A673 (cell line): ENCODE data around the gene RGPD8. TPM values are rescaled to one million over a fixed set of nuclear protein-coding genes. Genes with fewer than 3 reads are reported as not detected.

Experiments used
- BruUV-seq: library from RNA; stranded (reverse); fragments of 400-500 nt; replicated peaks from 2 replicates; lab custom pipeline; 2021; lab: Mats Ljungman, UMichigan
- CTCF ChIA-PET: fragments of 300-600 bp; sonication (Branson Sonifier 250); formaldehyde crosslinking; loops from one replicate; lab custom pipeline; 2022; ENCODE audit warnings: antibody characterized with exemption; lab: Charles Lee
- POLR2A ChIA-PET: fragments of 300-600 bp; sonication (Branson Sonifier 250); formaldehyde crosslinking; loops from one replicate; lab custom pipeline; 2022; ENCODE audit warnings: antibody characterized with exemption; ENCODE audit not compliant: low non-redundant PET; lab: Charles Lee
- DNase-seq: peaks from one replicate; pipeline ENCODE4 v3.0.0-alpha.2; 2015; ENCODE audit warnings: low spot score
- H3K27ac ChIP-seq: fragments of 200-600 bp; sonication (generic); 2 replicates; pipeline ENCODE4 v1.5.1; 2016; ENCODE audit warnings: mixed run types, low read depth, mild to moderate bottlenecking, mixed read lengths, antibody characterized with exemption, low read length; ENCODE audit not compliant: poor library complexity, severe bottlenecking
- H3K27me3 ChIP-seq: fragments of 200-600 bp; sonication (generic); replicated peaks from 2 replicates; pipeline ENCODE4 v1.6.1; 2017; ENCODE audit warnings: mixed run types, low read depth, mild to moderate bottlenecking, mixed read lengths, antibody characterized with exemption, low read length; ENCODE audit not compliant: insufficient read depth, poor library complexity
- H3K36me3 ChIP-seq: fragments of 200-600 bp; sonication (generic); 2 replicates; pipeline ENCODE4 v1.6.1; 2016; ENCODE audit warnings: mixed run types, mild to moderate bottlenecking, mixed read lengths, antibody characterized with exemption, low read length; ENCODE audit not compliant: insufficient read depth, poor library complexity, severe bottlenecking
- H3K4me1 ChIP-seq: fragments of 200-600 bp; sonication (generic); 2 replicates; pipeline ENCODE4 v1.6.1; 2017; ENCODE audit warnings: mixed run types, mild to moderate bottlenecking, mixed read lengths, antibody characterized with exemption, low read length; ENCODE audit not compliant: insufficient read depth, poor library complexity, severe bottlenecking
- H3K4me3 ChIP-seq: fragments of 200-600 bp; sonication (generic); 2 replicates; pipeline ENCODE4 v1.5.1; 2016; ENCODE audit warnings: low read depth, mixed run types, mild to moderate bottlenecking, mixed read lengths, low read length; ENCODE audit not compliant: poor library complexity, severe bottlenecking
- H3K9me3 ChIP-seq: fragments of 200-600 bp; sonication (generic); 2 replicates; pipeline ENCODE4 v1.6.1; 2016; ENCODE audit warnings: mixed run types, low read depth, mild to moderate bottlenecking, mixed read lengths, antibody characterized with exemption, low read length; ENCODE audit not compliant: poor library complexity, severe bottlenecking
- CTCF ChIP-seq: fragments of 300-800, 200-600 bp; sonication (generic); conservative IDR thresholded peaks from 2 replicates; pipeline ENCODE4 v1.5.1; 2017; ENCODE audit warnings: low read depth, mild to moderate bottlenecking, antibody characterized with exemption, low read length, moderate library complexity, mixed read lengths
- EZH2 ChIP-seq: fragments of 200-600 bp; sonication (generic); IDR thresholded peaks from 2 replicates; pipeline ENCODE4 v1.6.1; 2017; ENCODE audit warnings: borderline replicate concordance, low read depth, mild to moderate bottlenecking, mixed read lengths, antibody characterized with exemption, low read length; ENCODE audit not compliant: poor library complexity, severe bottlenecking
- intact Hi-C: fragments of 100-400 bp; cut with micrococcal nuclease; formaldehyde crosslinking; loops from one replicate; pipeline ENCODE4 v1.10.0; 2022; ENCODE audit not compliant: unreplicated experiment
- total RNA-seq: library from RNA; stranded (reverse); gene quantifications from 2 replicates; pipeline ENCODE4 v1.2.3, GENCODE V29; 2021

The RGPD8 gene
- total RNA-seq, 1 experiment from 2014 or later: 19.9 TPM

GRCh38 chr2:112459372-112459771 lies 25.9 kb upstream of the RGPD8 start:
- Histone ChIP-seq H3K27me3 (no peaks in the 10 kb centered on the region), H3K4me3 (no peak overlapping the region), H3K9me3 (no peaks in the 10 kb centered on the region), H3K27ac (no peak overlapping the region), H3K4me1 (no peaks in the 10 kb centered on the region), H3K36me3 (no peaks in the 10 kb centered on the region)
- POLR2A ChIA-PET: no interaction called here
- no peak for DNase-seq
- intact Hi-C loops: no loop called here
- BruUV-seq: no TSS peak
- TF ChIP-seq CTCF: no peak
- TF ChIP-seq EZH2: no peak
- CTCF ChIA-PET: no interaction called here

GRCh38 chr2:112454586-112454985 lies 21.1 kb upstream of the RGPD8 start:
- DNase-seq: no peak
- Histone ChIP-seq H3K27me3 (no peaks in the 10 kb centered on the region), H3K27ac (no peak overlapping the region), H3K9me3 (no peaks in the 10 kb centered on the region), H3K36me3 (no peaks in the 10 kb centered on the region), H3K4me1 (no peaks in the 10 kb centered on the region), H3K4me3 (no peak overlapping the region)
- intact Hi-C loops: no loop called here
- no peak for TF ChIP-seq EZH2
- no peak for TF ChIP-seq CTCF
- ChIA-PET POLR2A (no interaction called here), CTCF (no interaction called here)
- BruUV-seq: no TSS peak

GRCh38 chr2:112451317-112451716 lies 17.9 kb upstream of the RGPD8 start:
- H3K4me3 ChIP-seq: no peak overlapping the region
- intact Hi-C loops: no loop called here
- CTCF ChIA-PET: no interaction called here
- no peak overlapping the region for H3K27ac ChIP-seq
- no peaks in the 10 kb centered on the region for H3K36me3 ChIP-seq
- BruUV-seq: no TSS peak
- no peaks in the 10 kb centered on the region for H3K9me3 ChIP-seq
- POLR2A ChIA-PET: no interaction called here
- no peaks in the 10 kb centered on the region for H3K27me3 ChIP-seq
- no peak for TF ChIP-seq CTCF
- no peak for TF ChIP-seq EZH2
- no peak for DNase-seq
- no peaks in the 10 kb centered on the region for H3K4me1 ChIP-seq
